Neural progenitor cell (in vitro differentiated cells): ENCODE measurements around the gene PURA. TPM values are rescaled to one million over a fixed set of nuclear protein-coding genes. Genes with fewer than 3 reads are reported as not detected.

ENCODE experiments used
- DNase-seq: peaks from one replicate; pipeline ENCODE4 v3.0.0-alpha.2; 2016; ENCODE audit warnings: low spot score
- H2AFZ ChIP-seq: fragments of 200-600 bp; sonication (generic); replicated peaks from 2 replicates; pipeline ENCODE4 v1.6.1; 2016; ENCODE audit warnings: antibody characterized with exemption
- H3F3A ChIP-seq: fragments of 200-600 bp; sonication (generic); 2 replicates; pipeline ENCODE4 v1.6.1; 2016; ENCODE audit warnings: antibody characterized with exemption, low read depth
- H3K27ac ChIP-seq: fragments of 200-600 bp; sonication (generic); 2 replicates; pipeline ENCODE4 v1.5.1; 2016; ENCODE audit warnings: mild to moderate bottlenecking
- H3K27me3 ChIP-seq: fragments of 200-600 bp; sonication (generic); 2 replicates; pipeline ENCODE4 v1.6.1; 2016; ENCODE audit warnings: mild to moderate bottlenecking, moderate library complexity
- H3K36me3 ChIP-seq: fragments of 200-600 bp; sonication (generic); 2 replicates; pipeline ENCODE4 v1.5.1; 2016
- H3K4me1 ChIP-seq: fragments of 200-600 bp; sonication (generic); 2 replicates; pipeline ENCODE4 v1.6.1; 2016; ENCODE audit warnings: mixed run types
- H3K4me2 ChIP-seq: fragments of 200-600 bp; sonication (generic); 2 replicates; pipeline ENCODE4 v1.6.1; 2016
- H3K4me3 ChIP-seq: fragments of 200-600 bp; sonication (generic); 2 replicates; pipeline ENCODE4 v1.5.1; 2016
- H3K79me2 ChIP-seq: fragments of 200-600 bp; sonication (generic); 2 replicates; pipeline ENCODE4 v1.6.1; 2016; ENCODE audit warnings: low read depth
- H3K9ac ChIP-seq: fragments of 200-600 bp; sonication (generic); 2 replicates; pipeline ENCODE4 v1.6.1; 2016
- H3K9me3 ChIP-seq: fragments of 200-600 bp; sonication (generic); 2 replicates; pipeline ENCODE4 v1.5.1; 2016; ENCODE audit warnings: low read depth
- H4K20me1 ChIP-seq: fragments of 200-600 bp; sonication (generic); 2 replicates; pipeline ENCODE4 v1.6.1; 2016; ENCODE audit warnings: low read depth
- H3K27ac Mint-ChIP-seq: 3 replicates; pipeline ENCODE4 v1.8.0; 2021; ENCODE audit warnings: mixed read lengths
- H3K27me3 Mint-ChIP-seq: 2 replicates; pipeline ENCODE4 v1.8.0; 2022; ENCODE audit warnings: low read depth, mild to moderate bottlenecking, inconsistent platforms, moderate library complexity, mixed read lengths; ENCODE audit not compliant: insufficient read depth
- H3K36me3 Mint-ChIP-seq: 3 replicates; pipeline ENCODE4 v1.8.0; 2021; ENCODE audit warnings: mixed read lengths
- H3K4me1 Mint-ChIP-seq: 3 replicates; pipeline ENCODE4 v1.8.0; 2021; ENCODE audit warnings: mixed read lengths
- H3K4me3 Mint-ChIP-seq: 3 replicates; pipeline ENCODE4 v1.8.0; 2021; ENCODE audit warnings: mild to moderate bottlenecking, moderate library complexity, mixed read lengths
- H3K9me3 Mint-ChIP-seq: 3 replicates; pipeline ENCODE4 v1.8.0; 2020; ENCODE audit warnings: mixed read lengths
- EZH2 ChIP-seq: fragments of 200-600 bp; sonication (generic); IDR thresholded peaks from 2 replicates; pipeline ENCODE4 v1.6.1; 2017; ENCODE audit warnings: antibody characterized with exemption, mild to moderate bottlenecking, moderate library complexity
- EZH2phosphoT487 ChIP-seq: fragments of 200-600 bp; sonication (generic); IDR thresholded peaks from 2 replicates; pipeline ENCODE4 v1.6.1; 2017; ENCODE audit warnings: antibody characterized with exemption
- total RNA-seq: library from RNA; depleted of rRNA; stranded (reverse); fragments of >200 nt; gene quantifications from 2 replicates; pipeline ENCODE4 v1.2.3, GENCODE V29; 2015; ENCODE audit warnings: low replicate concordance
- TF ChIP-seq, protein P1 (sequence below): fragments of 200-600 bp; sonication (generic); IDR thresholded peaks from 2 replicates; pipeline ENCODE4 v1.5.1; 2017; ENCODE audit warnings: antibody characterized with exemption, mild to moderate bottlenecking

PURA gene
- total RNA-seq, 1 donor from 2014 or later = 2.6 TPM

DNA sequence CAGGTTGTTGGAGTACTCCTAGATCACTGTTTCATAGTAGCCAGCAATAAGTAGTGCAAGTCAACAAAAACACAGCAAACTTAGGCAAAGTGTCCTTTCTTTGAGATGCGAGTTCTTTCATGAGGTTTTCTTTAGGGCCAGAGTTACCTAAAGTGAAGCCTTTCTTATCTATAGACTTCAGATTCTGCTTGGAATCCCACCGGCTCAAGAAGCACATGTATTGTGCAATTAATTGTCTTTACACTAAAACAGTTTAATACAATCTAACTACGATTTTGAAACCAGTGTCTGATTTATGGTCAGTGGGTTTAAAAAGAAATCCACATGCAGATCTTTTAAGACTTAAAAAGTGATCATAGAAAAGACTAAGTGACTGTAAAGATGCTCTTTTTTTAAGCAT lies 3.6 kb downstream of the PURA start:
- Histone ChIP-seq H4K20me1 (peaks cover 26% of the 10 kb centered on the region), H3K4me2 (peak overlapping the region; percentile 20), H3K27ac (no peak overlapping the region), H3K4me3 (no peak overlapping the region), H3K9me3 (no peaks in the 10 kb centered on the region), H3K79me2 (peaks cover 11% of the 10 kb centered on the region), H3F3A (peaks cover 26% of the 10 kb centered on the region), H2AFZ (no peak overlapping the region), H3K9ac (no peak overlapping the region), H3K36me3 (no peaks in the 10 kb centered on the region), H3K27me3 (peaks cover 64% of the 10 kb centered on the region), H3K4me1 (peaks cover 32% of the 10 kb centered on the region)
- TF ChIP-seq, protein P1, sequence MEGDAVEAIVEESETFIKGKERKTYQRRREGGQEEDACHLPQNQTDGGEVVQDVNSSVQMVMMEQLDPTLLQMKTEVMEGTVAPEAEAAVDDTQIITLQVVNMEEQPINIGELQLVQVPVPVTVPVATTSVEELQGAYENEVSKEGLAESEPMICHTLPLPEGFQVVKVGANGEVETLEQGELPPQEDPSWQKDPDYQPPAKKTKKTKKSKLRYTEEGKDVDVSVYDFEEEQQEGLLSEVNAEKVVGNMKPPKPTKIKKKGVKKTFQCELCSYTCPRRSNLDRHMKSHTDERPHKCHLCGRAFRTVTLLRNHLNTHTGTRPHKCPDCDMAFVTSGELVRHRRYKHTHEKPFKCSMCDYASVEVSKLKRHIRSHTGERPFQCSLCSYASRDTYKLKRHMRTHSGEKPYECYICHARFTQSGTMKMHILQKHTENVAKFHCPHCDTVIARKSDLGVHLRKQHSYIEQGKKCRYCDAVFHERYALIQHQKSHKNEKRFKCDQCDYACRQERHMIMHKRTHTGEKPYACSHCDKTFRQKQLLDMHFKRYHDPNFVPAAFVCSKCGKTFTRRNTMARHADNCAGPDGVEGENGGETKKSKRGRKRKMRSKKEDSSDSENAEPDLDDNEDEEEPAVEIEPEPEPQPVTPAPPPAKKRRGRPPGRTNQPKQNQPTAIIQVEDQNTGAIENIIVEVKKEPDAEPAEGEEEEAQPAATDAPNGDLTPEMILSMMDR = no peak
- TF ChIP-seq EZH2phosphoT487 (no peak), EZH2 (no peak)
- Mint-ChIP-seq H3K27me3 (peaks cover 5% of the 10 kb centered on the region), H3K4me1 (peaks cover 24% of the 10 kb centered on the region), H3K9me3 (no peaks in the 10 kb centered on the region), H3K27ac (no peak overlapping the region), H3K36me3 (no peaks in the 10 kb centered on the region), H3K4me3 (no peak overlapping the region)
- DNase-seq = no peak

DNA sequence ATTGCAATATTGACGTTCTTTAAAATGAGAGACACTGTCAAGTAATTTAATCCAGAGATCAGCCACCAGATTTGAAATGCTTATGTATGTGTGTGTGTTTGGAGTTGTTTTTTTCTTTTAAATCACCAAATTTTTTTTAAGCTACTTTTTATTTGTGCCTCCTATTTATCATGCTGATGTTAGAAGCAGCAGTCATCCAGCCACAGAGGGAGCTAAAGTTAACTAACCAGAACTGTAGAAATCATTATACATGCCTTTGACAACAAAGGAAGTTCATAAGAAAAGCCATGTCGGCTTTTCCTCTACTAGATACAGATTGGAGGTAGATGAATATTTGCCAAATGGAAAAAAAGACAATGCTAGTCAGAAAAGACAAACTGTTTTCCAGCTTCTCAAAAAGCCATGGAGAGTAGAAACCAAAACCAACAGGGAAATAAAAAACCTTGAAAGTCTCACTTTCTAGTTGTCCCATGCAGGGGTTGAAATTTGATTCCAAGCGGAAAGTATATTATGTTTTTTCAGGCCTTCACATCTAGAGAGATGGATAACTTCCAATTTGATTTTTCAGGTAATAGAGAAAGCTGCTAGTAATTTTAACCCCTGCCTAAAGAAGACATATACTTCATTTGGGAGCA lies 4.5 kb downstream of the PURA start:
- Histone ChIP-seq H3K4me1 (peaks cover 26% of the 10 kb centered on the region), H3K27me3 (peaks cover 55% of the 10 kb centered on the region), H2AFZ (no peak overlapping the region), H3K36me3 (no peaks in the 10 kb centered on the region), H4K20me1 (peaks cover 23% of the 10 kb centered on the region), H3K9ac (no peak overlapping the region), H3K4me2 (no peak overlapping the region), H3K9me3 (no peaks in the 10 kb centered on the region), H3K27ac (no peak overlapping the region), H3F3A (peaks cover 17% of the 10 kb centered on the region), H3K79me2 (peaks cover 11% of the 10 kb centered on the region), H3K4me3 (no peak overlapping the region)
- Mint-ChIP-seq H3K36me3 (no peaks in the 10 kb centered on the region), H3K27me3 (peaks cover 2% of the 10 kb centered on the region), H3K27ac (no peak overlapping the region), H3K4me1 (peaks cover 24% of the 10 kb centered on the region), H3K9me3 (no peaks in the 10 kb centered on the region), H3K4me3 (no peak overlapping the region)
- no peak for TF ChIP-seq EZH2phosphoT487
- no peak for TF ChIP-seq EZH2
- TF ChIP-seq, protein P1 = no peak
- DNase-seq = no peak

DNA sequence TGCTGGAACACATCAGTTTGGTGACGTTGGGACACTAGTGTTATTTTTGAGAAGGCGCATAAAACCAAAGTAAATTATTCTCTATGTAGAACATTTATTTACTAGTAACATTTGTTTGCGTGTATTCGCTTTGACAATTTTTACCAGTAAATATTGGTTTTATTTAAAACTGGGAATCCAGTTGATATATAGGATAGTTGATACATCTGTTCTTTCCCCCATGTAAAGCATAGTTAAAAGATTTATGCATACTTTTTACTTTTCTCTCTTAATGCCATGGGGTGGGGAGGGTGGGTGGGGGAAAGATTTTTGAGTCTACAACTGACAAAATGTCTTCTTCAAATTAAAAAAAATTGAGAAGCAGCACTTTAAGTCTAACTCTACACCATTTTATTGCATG lies 11.7 kb downstream of the PURA start, which contains the start of gene IGIP:
Gene IGIP, plus strand, starts transcription at position 301 of the 400 bp plus-strand sequence. CDS start 2,540 bp downstream, outside the sequence.
- Histone ChIP-seq H3K9ac (no peak within 1 kb of the TSS), H3K36me3 (no peaks in the 10 kb centered on the region), H3K9me3 (no peaks in the 10 kb centered on the region), H3K79me2 (no peaks in the 10 kb centered on the region), H3K4me1 (no peaks in the 10 kb centered on the region), H3K4me2 (no peak within 1 kb of the TSS), H3K27ac (no peak within 1 kb of the TSS), H4K20me1 (no peaks in the 10 kb centered on the region), H3K27me3 (peaks cover 14% of the 10 kb centered on the region), H2AFZ (no peak within 1 kb of the TSS), H3K4me3 (no peak within 1 kb of the TSS), H3F3A (no peaks in the 10 kb centered on the region)
- Mint-ChIP-seq H3K9me3 (no peaks in the 10 kb centered on the region), H3K27me3 (peaks cover 2% of the 10 kb centered on the region), H3K27ac (no peak within 1 kb of the TSS), H3K4me1 (no peaks in the 10 kb centered on the region), H3K36me3 (no peaks in the 10 kb centered on the region), H3K4me3 (no peak within 1 kb of the TSS)
- DNase-seq = no peak
- TF ChIP-seq, protein P1 = no peak
- TF ChIP-seq EZH2phosphoT487 (no peak), EZH2 (no peak)
